WTC11 (cell line): Measurements from ENCODE around the gene BIRC5. TPM values are rescaled to one million over a fixed set of nuclear protein-coding genes. Genes with fewer than 3 reads are reported as not detected.

Source experiments
- ATAC-seq: fragments of 200-7000 bp; cut with Tn5 transposase; 2 replicates; pipeline ENCODE4 v1.10.0; 2021; ENCODE audit warnings: mild to moderate bottlenecking, moderate library complexity
- CTCF ChIA-PET: fragments of 300-600 bp; sonication (Branson Sonifier 250); formaldehyde crosslinking; loops from one replicate; lab custom pipeline; 2021; ENCODE audit warnings: antibody characterized with exemption; lab: Charles Lee
- POLR2A ChIA-PET: fragments of 350-600 bp; sonication (Branson Sonifier 250); formaldehyde crosslinking; loops from one replicate; lab custom pipeline; 2021; ENCODE audit warnings: antibody characterized with exemption; lab: Charles Lee
- DNase-seq: peaks from one replicate; pipeline ENCODE4 v3.0.0; 2021; ENCODE audit warnings: low spot score
- H3K27ac Mint-ChIP-seq: 2 replicates; pipeline ENCODE4 v1.8.0; 2021; ENCODE audit warnings: mixed read lengths
- H3K27me3 Mint-ChIP-seq: 2 replicates; pipeline ENCODE4 v1.8.0; 2021; ENCODE audit warnings: low read depth, mild to moderate bottlenecking, moderate library complexity, mixed read lengths
- H3K36me3 Mint-ChIP-seq: 2 replicates; pipeline ENCODE4 v1.8.0; 2021; ENCODE audit warnings: mixed read lengths
- H3K4me1 Mint-ChIP-seq: 2 replicates; pipeline ENCODE4 v1.8.0; 2022; ENCODE audit warnings: mixed read lengths
- H3K4me3 Mint-ChIP-seq: 2 replicates; pipeline ENCODE4 v1.8.0; 2021; ENCODE audit warnings: mild to moderate bottlenecking, moderate library complexity, mixed read lengths
- H3K9me3 Mint-ChIP-seq: 2 replicates; pipeline ENCODE4 v1.8.0; 2021; ENCODE audit warnings: mixed read lengths
- CBFB ChIP-seq: sonication (generic); formaldehyde crosslinking; IDR thresholded peaks from 2 replicates; pipeline ENCODE4 v1.8.1; 2022; ENCODE audit warnings: mild to moderate bottlenecking, low read depth, missing genetic modification reagents
- CREM ChIP-seq: sonication (generic); formaldehyde crosslinking; IDR thresholded peaks from 2 replicates; pipeline ENCODE4 v1.8.1; 2022; ENCODE audit warnings: mild to moderate bottlenecking, missing genetic modification reagents, moderate library complexity
- ELF4 ChIP-seq: sonication (generic); formaldehyde crosslinking; IDR thresholded peaks from 2 replicates; pipeline ENCODE4 v1.8.1; 2022; ENCODE audit warnings: low read depth, mild to moderate bottlenecking, moderate library complexity, missing genetic modification reagents
- EMX1 ChIP-seq: fragments of 250-450 bp; sonication (Bioruptor Pico); IDR thresholded peaks from 2 replicates; pipeline ENCODE4 v1.8.0; 2021; ENCODE audit warnings: mild to moderate bottlenecking
- FOXJ3 ChIP-seq: sonication (generic); formaldehyde crosslinking; IDR thresholded peaks from 2 replicates; pipeline ENCODE4 v1.9.0; 2021; ENCODE audit warnings: missing genetic modification reagents, mild to moderate bottlenecking, borderline replicate concordance
- NR3C1 ChIP-seq: sonication (generic); formaldehyde crosslinking; conservative IDR thresholded peaks from 2 replicates; pipeline ENCODE4 v1.8.1; 2023; ENCODE audit warnings: low read depth, mild to moderate bottlenecking, missing genetic modification reagents
- RELA ChIP-seq: sonication (generic); formaldehyde crosslinking; IDR thresholded peaks from 2 replicates; pipeline ENCODE4 v1.8.1; 2022; ENCODE audit warnings: missing genetic modification reagents, mild to moderate bottlenecking, borderline replicate concordance
- SMAD4 ChIP-seq: sonication (generic); formaldehyde crosslinking; IDR thresholded peaks from 2 replicates; pipeline ENCODE4 v1.8.0; 2022; ENCODE audit warnings: mild to moderate bottlenecking, missing genetic modification reagents
- SOX15 ChIP-seq: fragments of 250-450 bp; sonication (Bioruptor Pico); IDR thresholded peaks from 2 replicates; pipeline ENCODE4 v1.9.0; 2021; ENCODE audit warnings: mild to moderate bottlenecking
- SP1 ChIP-seq: sonication (generic); formaldehyde crosslinking; conservative IDR thresholded peaks from 2 replicates; pipeline ENCODE4 v1.8.1; 2022; ENCODE audit warnings: missing genetic modification reagents
- TCF7 ChIP-seq: sonication (generic); formaldehyde crosslinking; IDR thresholded peaks from 2 replicates; pipeline ENCODE4 v1.8.0; 2022; ENCODE audit warnings: mild to moderate bottlenecking, low read depth, missing genetic modification reagents, moderate library complexity
- TEAD1 ChIP-seq: sonication (generic); formaldehyde crosslinking; IDR thresholded peaks from 2 replicates; pipeline ENCODE4 v1.8.0; 2022; ENCODE audit warnings: mild to moderate bottlenecking, missing genetic modification reagents
- ZNF121 ChIP-seq: sonication (generic); formaldehyde crosslinking; IDR thresholded peaks from 2 replicates; pipeline ENCODE4 v1.8.0; 2023; ENCODE audit warnings: missing genetic modification reagents
- ZNF317 ChIP-seq: sonication (generic); formaldehyde crosslinking; IDR thresholded peaks from 2 replicates; pipeline ENCODE4 v1.8.1; 2023; ENCODE audit warnings: low read depth, mild to moderate bottlenecking, moderate library complexity, missing genetic modification reagents, borderline replicate concordance
- total RNA-seq: library from RNA; stranded (reverse); gene quantifications from 3 replicates; pipeline ENCODE4 v1.2.3, GENCODE V29; 2021
- TF ChIP-seq, protein P1 (sequence below): sonication (generic); formaldehyde crosslinking; IDR thresholded peaks from 2 replicates; pipeline ENCODE4 v1.8.1; 2022; ENCODE audit warnings: mild to moderate bottlenecking, moderate library complexity, missing genetic modification reagents
- TF ChIP-seq, protein P2 (sequence below): sonication (generic); formaldehyde crosslinking; IDR thresholded peaks from 2 replicates; pipeline ENCODE4 v1.8.1; 2022; ENCODE audit warnings: low read depth, mild to moderate bottlenecking, moderate library complexity, missing genetic modification reagents, borderline replicate concordance
- TF ChIP-seq, protein P3 (sequence below): sonication (generic); formaldehyde crosslinking; IDR thresholded peaks from 2 replicates; pipeline ENCODE4 v1.8.1; 2022; ENCODE audit warnings: missing genetic modification reagents, borderline replicate concordance
- TF ChIP-seq, protein P4 (sequence below): fragments of 200-600 bp; IDR thresholded peaks from 2 replicates; pipeline ENCODE4 v1.8.0; 2022; ENCODE audit warnings: antibody characterized with exemption
- TF ChIP-seq, protein P5 (sequence below): fragments of 250-450 bp; sonication (Bioruptor Pico); IDR thresholded peaks from 2 replicates; pipeline ENCODE4 v1.9.0; 2021; ENCODE audit warnings: mild to moderate bottlenecking, borderline replicate concordance

The BIRC5 gene
- total RNA-seq, 1 experiment from 2014 or later: 115 TPM

DNA sequence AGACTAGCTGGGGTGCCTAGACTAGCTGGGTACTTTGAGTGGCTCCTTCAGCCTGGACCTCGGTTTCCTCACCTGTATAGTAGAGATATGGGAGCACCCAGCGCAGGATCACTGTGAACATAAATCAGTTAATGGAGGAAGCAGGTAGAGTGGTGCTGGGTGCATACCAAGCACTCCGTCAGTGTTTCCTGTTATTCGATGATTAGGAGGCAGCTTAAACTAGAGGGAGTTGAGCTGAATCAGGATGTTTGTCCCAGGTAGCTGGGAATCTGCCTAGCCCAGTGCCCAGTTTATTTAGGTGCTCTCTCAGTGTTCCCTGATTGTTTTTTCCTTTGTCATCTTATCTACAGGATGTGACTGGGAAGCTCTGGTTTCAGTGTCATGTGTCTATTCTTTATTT lies 9.0 kb downstream of the BIRC5 start (continued):
- no peak for TF ChIP-seq SOX15 (CRISPR knock-in tag)
- TF ChIP-seq ELF4 (CRISPR knock-in tag): no peak
- TF ChIP-seq, protein P1, sequence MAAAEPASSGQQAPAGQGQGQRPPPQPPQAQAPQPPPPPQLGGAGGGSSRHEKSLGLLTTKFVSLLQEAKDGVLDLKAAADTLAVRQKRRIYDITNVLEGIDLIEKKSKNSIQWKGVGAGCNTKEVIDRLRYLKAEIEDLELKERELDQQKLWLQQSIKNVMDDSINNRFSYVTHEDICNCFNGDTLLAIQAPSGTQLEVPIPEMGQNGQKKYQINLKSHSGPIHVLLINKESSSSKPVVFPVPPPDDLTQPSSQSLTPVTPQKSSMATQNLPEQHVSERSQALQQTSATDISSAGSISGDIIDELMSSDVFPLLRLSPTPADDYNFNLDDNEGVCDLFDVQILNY (CRISPR knock-in tag): no peak
- TF ChIP-seq, all 79 proteins: peak for 0

DNA sequence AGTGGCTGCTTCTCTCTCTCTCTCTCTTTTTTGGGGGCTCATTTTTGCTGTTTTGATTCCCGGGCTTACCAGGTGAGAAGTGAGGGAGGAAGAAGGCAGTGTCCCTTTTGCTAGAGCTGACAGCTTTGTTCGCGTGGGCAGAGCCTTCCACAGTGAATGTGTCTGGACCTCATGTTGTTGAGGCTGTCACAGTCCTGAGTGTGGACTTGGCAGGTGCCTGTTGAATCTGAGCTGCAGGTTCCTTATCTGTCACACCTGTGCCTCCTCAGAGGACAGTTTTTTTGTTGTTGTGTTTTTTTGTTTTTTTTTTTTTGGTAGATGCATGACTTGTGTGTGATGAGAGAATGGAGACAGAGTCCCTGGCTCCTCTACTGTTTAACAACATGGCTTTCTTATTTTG lies 9.7 kb downstream of the BIRC5 start:
- POLR2A ChIA-PET: no interaction called here
- no peak for TF ChIP-seq NR3C1 (CRISPR knock-in tag)
- no peak for TF ChIP-seq RELA (CRISPR knock-in tag)
- TF ChIP-seq SMAD4 (CRISPR knock-in tag): no peak
- TF ChIP-seq CBFB (CRISPR knock-in tag): no peak
- TF ChIP-seq, all 79 proteins: peak for 0
- Mint-ChIP-seq H3K27ac (no peak overlapping the region), H3K4me3 (no peak overlapping the region), H3K4me1 (peaks cover 13% of the 10 kb centered on the region), H3K9me3 (no peaks in the 10 kb centered on the region), H3K27me3 (no peaks in the 10 kb centered on the region), H3K36me3 (peaks cover 45% of the 10 kb centered on the region)
- DNase-seq (no peak), ATAC-seq (no peak)
- CTCF ChIA-PET: interaction anchor here (1.2 to 1.6 kb wide), 2 partner anchors 27 to 37 kb away, joined by 3 read pairs; no protein-coding TSS in a partner anchor

DNA sequence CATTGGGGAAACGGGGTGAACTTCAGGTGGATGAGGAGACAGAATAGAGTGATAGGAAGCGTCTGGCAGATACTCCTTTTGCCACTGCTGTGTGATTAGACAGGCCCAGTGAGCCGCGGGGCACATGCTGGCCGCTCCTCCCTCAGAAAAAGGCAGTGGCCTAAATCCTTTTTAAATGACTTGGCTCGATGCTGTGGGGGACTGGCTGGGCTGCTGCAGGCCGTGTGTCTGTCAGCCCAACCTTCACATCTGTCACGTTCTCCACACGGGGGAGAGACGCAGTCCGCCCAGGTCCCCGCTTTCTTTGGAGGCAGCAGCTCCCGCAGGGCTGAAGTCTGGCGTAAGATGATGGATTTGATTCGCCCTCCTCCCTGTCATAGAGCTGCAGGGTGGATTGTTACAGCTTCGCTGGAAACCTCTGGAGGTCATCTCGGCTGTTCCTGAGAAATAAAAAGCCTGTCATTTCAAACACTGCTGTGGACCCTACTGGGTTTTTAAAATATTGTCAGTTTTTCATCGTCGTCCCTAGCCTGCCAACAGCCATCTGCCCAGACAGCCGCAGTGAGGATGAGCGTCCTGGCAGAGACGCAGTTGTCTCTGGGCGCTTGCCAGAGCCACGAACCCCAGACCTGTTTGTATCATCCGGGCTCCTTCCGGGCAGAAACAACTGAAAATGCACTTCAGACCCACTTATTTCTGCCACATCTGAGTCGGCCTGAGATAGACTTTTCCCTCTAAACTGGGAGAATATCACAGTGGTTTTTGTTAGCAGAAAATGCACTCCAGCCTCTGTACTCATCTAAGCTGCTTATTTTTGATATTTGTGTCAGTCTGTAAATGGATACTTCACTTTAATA lies 10.4 kb downstream of the BIRC5 start:
- no peaks in the 10 kb centered on the region for H3K27me3 Mint-ChIP-seq
- TF ChIP-seq FOXJ3 (CRISPR knock-in tag): no peak
- TF ChIP-seq, protein P2, sequence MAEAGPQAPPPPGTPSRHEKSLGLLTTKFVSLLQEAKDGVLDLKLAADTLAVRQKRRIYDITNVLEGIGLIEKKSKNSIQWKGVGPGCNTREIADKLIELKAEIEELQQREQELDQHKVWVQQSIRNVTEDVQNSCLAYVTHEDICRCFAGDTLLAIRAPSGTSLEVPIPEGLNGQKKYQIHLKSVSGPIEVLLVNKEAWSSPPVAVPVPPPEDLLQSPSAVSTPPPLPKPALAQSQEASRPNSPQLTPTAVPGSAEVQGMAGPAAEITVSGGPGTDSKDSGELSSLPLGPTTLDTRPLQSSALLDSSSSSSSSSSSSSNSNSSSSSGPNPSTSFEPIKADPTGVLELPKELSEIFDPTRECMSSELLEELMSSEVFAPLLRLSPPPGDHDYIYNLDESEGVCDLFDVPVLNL (CRISPR knock-in tag): no peak
- no peak for TF ChIP-seq CREM (CRISPR knock-in tag)
- TF ChIP-seq SP1 (CRISPR knock-in tag): no peak
- TF ChIP-seq ZNF317 (CRISPR knock-in tag): no peak
- TF ChIP-seq ZNF121: no peak
- TF ChIP-seq, protein P3, sequence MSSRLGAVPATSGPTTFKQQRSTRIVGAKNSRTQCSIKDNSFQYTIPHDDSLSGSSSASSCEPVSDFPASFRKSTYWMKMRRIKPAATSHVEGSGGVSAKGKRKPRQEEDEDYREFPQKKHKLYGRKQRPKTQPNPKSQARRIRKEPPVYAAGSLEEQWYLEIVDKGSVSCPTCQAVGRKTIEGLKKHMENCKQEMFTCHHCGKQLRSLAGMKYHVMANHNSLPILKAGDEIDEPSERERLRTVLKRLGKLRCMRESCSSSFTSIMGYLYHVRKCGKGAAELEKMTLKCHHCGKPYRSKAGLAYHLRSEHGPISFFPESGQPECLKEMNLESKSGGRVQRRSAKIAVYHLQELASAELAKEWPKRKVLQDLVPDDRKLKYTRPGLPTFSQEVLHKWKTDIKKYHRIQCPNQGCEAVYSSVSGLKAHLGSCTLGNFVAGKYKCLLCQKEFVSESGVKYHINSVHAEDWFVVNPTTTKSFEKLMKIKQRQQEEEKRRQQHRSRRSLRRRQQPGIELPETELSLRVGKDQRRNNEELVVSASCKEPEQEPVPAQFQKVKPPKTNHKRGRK (CRISPR knock-in tag): no peak
- TF ChIP-seq, protein P4, sequence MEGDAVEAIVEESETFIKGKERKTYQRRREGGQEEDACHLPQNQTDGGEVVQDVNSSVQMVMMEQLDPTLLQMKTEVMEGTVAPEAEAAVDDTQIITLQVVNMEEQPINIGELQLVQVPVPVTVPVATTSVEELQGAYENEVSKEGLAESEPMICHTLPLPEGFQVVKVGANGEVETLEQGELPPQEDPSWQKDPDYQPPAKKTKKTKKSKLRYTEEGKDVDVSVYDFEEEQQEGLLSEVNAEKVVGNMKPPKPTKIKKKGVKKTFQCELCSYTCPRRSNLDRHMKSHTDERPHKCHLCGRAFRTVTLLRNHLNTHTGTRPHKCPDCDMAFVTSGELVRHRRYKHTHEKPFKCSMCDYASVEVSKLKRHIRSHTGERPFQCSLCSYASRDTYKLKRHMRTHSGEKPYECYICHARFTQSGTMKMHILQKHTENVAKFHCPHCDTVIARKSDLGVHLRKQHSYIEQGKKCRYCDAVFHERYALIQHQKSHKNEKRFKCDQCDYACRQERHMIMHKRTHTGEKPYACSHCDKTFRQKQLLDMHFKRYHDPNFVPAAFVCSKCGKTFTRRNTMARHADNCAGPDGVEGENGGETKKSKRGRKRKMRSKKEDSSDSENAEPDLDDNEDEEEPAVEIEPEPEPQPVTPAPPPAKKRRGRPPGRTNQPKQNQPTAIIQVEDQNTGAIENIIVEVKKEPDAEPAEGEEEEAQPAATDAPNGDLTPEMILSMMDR: no peak
- no peak for TF ChIP-seq TCF7 (CRISPR knock-in tag)
- TF ChIP-seq, protein P5, sequence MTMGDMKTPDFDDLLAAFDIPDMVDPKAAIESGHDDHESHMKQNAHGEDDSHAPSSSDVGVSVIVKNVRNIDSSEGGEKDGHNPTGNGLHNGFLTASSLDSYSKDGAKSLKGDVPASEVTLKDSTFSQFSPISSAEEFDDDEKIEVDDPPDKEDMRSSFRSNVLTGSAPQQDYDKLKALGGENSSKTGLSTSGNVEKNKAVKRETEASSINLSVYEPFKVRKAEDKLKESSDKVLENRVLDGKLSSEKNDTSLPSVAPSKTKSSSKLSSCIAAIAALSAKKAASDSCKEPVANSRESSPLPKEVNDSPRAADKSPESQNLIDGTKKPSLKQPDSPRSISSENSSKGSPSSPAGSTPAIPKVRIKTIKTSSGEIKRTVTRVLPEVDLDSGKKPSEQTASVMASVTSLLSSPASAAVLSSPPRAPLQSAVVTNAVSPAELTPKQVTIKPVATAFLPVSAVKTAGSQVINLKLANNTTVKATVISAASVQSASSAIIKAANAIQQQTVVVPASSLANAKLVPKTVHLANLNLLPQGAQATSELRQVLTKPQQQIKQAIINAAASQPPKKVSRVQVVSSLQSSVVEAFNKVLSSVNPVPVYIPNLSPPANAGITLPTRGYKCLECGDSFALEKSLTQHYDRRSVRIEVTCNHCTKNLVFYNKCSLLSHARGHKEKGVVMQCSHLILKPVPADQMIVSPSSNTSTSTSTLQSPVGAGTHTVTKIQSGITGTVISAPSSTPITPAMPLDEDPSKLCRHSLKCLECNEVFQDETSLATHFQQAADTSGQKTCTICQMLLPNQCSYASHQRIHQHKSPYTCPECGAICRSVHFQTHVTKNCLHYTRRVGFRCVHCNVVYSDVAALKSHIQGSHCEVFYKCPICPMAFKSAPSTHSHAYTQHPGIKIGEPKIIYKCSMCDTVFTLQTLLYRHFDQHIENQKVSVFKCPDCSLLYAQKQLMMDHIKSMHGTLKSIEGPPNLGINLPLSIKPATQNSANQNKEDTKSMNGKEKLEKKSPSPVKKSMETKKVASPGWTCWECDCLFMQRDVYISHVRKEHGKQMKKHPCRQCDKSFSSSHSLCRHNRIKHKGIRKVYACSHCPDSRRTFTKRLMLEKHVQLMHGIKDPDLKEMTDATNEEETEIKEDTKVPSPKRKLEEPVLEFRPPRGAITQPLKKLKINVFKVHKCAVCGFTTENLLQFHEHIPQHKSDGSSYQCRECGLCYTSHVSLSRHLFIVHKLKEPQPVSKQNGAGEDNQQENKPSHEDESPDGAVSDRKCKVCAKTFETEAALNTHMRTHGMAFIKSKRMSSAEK: no peak
- no peak for TF ChIP-seq TEAD1 (CRISPR knock-in tag)
- TF ChIP-seq EMX1 (CRISPR knock-in tag): no peak
- no peak for TF ChIP-seq RELA (CRISPR knock-in tag)
- H3K4me3 Mint-ChIP-seq: no peak overlapping the region
- no peaks in the 10 kb centered on the region for H3K9me3 Mint-ChIP-seq
- H3K4me1 Mint-ChIP-seq: peaks cover 6% of the 10 kb centered on the region
- CTCF ChIA-PET: interaction anchor here (1.0 to 2.8 kb wide), 4 partner anchors 25 to 50 kb away, joined by 3 to 18 read pairs (median 4); no protein-coding TSS in a partner anchor
- POLR2A ChIA-PET: no interaction called here
- DNase-seq (no peak), ATAC-seq (no peak)
- H3K27ac Mint-ChIP-seq: no peak overlapping the region; the same call in 1 of the 2 replicates
- peaks cover 38% of the 10 kb centered on the region for H3K36me3 Mint-ChIP-seq
